Stimulated activated CD4-positive, alpha-beta T cell treated with anti-CD3 and anti-CD28 coated beads, Interleukin-15, amount 100 ng/mL, for 24 hours (primary cell): Measurements from ENCODE around the gene ZNF584.
A peak's percentile ranks its signal among the peaks of the same experiment; 100 is the strongest.
"Not testable (repeated sequence)": the region's sequence is repeated elsewhere in the genome, so short reads cannot be mapped to it uniquely, and the experiment has no call there.

Source experiments
- DNase-seq: peaks from one replicate; pipeline ENCODE4 v3.0.0-alpha.2; 2020

ZNF584 gene

DNA sequence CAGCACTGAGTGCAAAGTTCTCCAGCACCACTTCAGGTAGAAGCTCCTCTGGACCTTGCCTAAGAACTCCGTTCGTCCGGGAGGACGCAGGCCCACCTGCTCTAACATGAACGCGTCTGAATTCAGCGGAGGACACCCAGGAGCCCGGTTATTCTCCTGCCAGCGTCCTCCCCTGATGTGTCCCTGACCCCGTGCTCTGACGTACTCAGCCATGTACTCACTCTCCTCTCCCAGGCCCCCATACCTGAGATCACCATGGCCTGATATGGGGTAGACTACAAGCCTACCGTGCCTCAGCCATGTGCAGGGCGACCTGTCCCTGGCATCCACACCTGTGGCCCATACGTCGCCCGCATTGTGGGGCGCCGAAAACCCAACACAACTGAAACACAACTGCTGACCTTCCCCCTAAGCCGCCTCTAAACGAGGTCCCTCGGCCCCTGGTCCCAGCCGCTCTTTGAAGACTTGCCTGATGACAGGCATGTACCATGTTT is 744 bp upstream of the ZNF584 start:
- no peak for DNase-seq

DNA sequence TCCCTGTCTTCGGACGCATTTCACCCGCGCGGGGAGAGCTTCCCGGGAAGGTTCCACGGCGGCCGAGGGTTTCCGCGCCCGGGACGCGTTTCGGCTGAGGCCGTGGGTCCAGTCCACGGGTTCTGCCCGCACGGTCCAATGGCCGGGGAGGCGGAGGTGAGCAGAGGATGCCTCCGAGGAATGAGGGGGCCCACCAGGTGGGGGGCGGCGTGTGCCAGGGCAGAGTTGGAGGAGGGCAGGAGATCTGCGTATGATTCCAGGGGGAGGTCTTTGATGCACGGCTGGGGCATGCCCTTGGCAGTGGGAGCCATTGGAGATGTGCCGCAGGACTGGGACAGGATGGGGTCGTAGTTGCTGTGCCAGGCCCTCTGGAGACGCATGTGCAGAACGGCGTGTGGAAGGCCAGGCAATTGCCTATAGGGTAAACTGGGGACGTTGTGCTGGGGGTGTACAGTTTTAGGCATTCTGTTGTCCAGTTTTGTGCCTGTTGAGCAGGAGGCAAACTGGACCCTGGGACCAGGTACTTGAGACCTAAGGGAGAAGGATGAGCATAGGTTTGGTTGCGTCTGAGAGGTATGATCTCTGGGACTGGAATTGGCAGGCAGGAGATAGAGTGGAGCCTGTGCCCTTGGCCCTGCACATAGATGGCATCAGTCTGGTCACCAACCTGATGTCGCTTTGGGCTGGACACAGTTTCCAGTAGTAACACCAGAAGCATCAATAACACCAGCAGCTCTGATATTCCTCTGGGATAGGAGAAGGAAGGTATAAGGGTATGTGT is 751 bp downstream of the ZNF584 start:
- DNase-seq = peak; percentile 57

DNA sequence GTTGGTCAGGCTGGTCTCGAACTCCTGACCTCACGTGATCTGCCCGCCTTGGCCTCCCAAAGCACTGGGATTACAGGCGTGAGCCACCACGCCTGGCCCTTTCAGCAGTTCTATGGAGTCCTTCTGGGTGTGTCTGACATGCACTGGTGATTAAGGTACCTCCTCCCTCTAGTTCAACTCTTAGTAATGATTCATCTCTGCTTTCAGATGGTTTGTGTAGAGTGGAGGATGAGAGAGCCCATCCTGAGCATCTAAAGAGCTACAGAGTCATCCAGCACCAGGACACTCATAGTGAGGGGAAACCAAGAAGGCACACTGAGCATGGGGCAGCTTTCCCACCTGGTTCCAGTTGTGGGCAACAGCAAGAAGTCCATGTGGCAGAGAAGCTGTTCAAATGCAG is 8.2 kb downstream of the ZNF584 start:
- DNase-seq = no peak

DNA sequence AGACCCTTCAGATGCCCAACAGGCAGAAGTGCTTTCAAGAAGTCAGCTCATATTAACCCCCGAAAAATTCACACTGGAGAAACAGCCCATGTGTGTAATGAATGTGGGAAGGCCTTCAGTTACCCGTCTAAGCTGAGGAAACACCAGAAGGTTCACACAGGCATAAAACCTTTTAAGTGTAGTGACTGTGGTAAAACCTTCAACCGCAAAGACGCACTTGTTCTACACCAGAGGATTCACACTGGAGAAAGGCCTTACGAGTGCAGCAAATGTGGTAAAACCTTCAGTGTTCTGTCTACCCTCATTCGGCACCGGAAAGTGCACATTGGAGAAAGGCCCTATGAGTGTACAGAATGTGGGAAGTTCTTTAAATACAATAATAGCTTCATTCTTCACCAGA is 8.6 kb downstream of the ZNF584 start:
- no peak for DNase-seq

DNA sequence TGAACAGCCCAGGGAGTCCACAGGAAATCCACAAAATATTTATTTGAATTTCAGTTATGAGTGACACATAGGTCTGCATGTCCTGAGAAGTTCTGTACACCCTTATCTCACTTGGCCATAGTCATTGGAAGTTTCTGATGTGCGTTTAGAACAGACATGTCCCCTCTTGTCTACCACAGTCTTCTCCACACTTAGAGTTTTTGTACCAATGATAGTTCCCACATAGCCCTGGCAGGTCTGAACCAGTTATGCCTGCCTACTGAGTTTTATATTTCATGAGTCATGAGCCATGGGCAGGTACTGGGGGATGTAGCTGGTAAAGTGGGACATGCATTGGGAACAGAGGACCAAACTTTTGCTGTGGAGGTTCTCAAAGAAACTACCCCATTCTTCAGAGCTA is 20.2 kb downstream of the ZNF584 start:
- DNase-seq = no peak

DNA sequence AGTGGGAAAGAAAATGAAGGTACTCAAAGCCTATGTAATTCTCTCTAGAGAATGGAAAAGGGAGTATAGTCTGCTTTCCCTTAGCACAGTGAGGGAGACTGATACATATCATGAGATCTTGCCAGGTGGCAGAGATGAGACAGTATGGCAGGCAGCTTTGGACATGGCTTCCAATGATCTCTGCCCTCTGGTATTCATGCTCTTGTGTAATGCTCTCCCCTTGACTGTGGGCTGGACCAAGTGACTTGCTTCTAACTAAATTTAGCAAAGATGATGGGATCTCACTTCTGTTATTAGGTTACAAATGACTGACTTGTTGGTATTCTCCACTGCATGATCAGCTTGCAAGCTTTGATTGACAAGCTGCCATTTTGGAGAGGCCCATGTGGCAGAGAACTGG is 21.3 kb downstream of the ZNF584 start:
- no peak for DNase-seq

DNA sequence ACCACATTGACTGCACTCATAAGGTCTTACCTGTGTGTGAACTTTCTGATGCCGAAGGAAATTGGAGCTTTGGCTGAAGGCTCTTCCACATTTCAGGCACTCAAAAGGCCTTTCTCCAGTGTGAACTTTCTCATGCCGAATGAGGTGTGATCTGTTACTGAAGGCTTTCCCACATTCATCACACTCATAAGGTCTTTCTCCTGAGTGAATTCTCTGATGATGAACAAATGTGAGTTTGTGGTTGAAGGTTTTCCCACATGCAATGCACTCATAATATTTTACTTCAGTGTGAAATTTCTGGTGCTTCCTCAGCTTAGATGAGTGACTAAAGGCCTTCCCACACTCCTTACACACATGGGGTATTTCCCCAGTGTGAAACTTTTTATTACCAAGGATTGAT is 25.8 kb downstream of the ZNF584 start:
- DNase-seq = no peak

DNA sequence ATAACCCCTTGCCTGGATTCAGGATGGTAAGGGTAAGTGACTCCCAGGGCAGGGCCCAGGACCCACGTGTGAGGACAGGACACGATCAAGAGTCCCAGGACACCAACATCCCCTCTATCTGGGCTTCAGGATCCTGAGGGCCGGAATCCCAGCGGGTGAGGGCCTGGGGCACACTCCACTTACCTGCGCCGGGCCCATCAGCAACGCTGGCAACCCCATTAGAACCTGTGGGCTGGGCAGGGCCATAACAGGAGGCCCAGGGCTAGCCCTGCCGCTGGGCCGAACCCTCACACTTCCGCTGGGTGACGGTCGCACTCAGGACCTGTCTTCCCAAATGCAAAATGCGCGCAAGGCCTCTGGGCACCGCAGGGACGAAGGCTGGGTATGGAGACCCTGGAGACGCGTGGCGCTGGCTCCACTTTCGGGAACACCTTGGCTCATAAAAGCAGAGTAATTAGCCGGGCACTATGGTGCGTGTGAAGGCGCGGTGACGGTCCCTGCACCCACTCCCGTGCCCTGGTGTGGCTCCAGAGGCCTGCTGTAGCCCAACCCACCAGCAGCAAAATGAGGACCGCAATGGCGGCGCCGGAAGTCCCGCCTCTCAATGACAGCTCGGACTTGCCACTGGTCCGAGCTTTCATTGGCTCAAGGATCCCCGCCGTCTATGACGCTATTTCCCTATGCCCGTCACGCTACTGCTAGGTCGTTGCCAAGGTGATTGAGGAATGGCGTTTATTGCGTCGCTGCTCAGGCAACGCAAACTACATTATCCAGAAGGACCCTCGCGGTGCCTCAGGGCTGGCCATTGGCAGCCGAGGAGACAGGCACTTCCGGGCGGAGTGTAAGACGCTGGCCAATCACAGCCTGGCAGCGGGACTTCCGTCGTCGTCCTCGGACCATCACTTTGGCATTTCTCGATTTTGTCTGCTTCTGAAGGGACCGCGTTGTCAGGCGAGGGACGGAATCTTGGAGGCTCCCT is 31.4 kb downstream of the ZNF584 start, which contains the start of gene ZNF132:
Gene ZNF132, minus strand, starts transcription at position 578 of the 979 bp plus-strand sequence. Its CDS starts 332 bp downstream, at position 246.
- peak; percentile 96 for DNase-seq

DNA sequence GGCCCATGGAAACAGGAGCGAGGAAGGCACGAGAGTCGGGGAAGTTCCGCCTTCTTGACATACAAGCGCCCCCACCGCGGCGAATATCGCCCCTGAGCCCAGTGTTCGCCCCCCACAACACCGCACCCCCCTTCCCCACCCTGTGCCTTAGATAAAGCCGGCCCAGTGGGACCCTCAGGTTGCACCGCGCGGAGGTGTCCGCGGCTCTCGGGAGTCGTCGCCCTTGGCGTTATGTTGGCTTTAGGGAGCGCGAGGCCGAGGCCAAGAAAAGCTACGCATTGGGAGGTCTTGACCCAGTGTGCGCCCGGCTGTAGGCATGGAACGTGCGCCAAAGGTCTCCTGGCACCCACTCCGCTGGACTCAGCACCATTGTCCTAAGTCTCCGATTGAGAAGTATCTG is 32.1 kb downstream of the ZNF584 start:
- DNase-seq = no peak

DNA sequence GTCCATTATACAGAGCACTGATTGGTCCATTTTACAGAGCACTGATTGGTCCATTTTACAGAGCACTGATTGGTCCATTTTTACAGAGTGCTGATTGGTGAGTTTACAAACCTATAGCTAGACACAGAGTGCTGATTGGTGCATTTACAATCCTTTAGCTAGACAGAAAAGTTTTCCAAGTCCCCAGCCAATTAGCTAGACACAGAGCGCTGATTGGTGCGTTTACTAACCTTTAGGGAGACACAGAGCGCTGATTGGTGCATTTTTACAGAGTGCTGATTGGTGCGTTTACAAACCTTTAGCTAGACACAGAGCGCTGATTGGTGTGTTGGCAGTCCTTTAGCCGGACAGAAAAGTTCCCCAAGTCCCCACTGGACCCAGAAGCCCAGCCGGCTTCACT is 34.5 kb downstream of the ZNF584 start:
- DNase-seq = not testable (repeated sequence)

DNA sequence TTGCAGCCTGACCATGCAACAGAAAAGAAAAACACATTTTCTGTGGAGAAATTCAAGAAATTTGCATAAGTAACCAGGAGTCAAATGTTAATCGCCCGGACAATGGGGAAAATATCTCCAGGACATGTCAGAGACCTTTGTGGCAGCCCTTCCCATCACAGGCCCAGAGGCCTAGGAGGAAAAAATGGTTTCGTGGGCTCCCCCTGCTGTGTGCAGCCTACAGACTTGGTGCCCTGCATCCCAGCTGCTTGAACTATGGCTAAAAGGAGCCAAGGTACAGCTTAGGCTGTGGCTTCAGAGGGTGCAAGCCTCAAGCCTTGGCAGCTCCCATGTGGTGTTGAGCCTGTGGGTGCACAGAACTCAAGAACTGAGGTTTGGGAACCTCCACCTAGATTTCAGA is 40.4 kb downstream of the ZNF584 start:
- DNase-seq = not testable (repeated sequence)

DNA sequence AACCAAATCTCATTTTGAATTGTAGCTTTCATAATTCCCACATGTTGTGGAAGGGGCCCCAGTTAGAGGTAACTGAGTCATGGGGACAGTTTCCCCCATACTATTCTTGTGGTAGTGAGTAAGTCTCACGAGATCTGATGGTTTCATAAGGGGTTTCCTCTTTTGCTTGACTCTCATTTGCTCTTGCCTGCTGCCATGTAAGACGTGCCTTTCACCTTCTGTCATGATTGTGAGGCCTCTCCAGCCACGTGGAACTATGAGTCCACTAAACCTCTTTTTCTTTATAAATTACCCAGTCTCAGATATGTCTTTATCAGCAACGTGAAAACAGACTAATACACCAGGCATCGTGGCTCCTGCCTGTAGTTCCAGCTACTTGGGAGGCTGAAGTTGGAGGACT is 41.5 kb downstream of the ZNF584 start:
- DNase-seq = not testable (repeated sequence)

DNA sequence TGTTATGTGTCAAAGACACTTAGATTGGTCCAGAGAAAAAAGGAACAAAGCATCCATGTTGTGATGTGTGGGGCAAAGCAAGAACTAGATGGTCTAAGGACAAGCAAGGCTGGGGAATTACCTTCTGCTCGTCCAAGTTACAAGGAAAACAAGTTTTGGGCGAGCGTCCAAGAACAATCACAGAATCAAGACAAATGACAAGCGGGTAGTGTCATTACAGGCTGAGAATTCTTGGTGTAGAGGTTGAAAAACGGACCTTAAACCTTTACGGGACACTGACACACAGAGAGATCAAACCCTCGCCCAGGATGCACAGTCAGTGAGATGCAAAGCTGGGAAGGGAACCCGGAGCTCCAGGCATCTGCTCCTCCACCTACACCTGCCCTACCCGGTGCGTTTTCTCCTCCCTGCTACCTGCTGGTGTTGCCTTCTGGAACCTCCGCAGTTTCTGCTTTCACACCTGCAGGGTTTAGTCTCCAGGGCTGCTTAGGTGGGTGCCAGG is 42.5 kb downstream of the ZNF584 start:
- no peak for DNase-seq

DNA sequence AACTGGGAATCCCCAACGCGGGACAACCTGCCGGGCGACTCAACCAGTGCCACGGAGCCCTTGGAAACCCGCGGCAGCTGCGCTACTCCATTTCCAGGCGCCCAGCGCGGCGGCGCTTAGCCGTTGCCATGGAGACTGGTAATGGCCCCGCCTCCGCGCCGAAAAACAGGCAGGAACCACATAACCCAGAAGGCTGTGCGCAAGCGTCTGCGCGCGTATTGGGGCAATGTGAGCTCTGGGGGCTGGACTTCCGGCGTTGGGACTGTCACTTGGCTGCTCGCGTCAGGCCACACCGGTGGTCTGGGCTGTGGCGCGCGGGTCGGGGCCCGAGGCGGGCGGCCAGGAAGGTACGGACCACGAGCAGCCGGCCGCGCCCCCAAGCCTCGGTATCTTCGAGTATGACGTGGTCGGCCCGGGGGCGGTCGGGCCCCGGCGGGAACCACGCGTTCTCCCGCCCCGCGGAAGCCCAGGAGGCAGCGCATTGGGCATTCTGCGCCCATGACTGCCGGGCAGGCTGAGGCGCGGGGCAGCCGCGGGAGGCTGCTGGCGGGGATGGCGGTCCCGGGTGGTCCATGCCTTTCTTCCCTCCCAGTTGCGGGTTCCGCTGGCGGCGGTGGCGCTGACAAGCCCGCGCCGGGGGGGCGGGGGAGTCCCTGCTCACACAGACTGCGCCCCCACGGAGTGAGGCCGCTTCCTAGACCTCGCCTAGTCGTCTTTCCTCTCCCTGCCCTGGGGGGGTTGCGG is 43.1 kb downstream of the ZNF584 start, which contains the start of gene ZNF324B:
Gene ZNF324B, plus strand, starts transcription at position 265 of the 744 bp plus-strand sequence. CDS start 2,080 bp downstream, outside the sequence.
- DNase-seq = peak; percentile 98

DNA sequence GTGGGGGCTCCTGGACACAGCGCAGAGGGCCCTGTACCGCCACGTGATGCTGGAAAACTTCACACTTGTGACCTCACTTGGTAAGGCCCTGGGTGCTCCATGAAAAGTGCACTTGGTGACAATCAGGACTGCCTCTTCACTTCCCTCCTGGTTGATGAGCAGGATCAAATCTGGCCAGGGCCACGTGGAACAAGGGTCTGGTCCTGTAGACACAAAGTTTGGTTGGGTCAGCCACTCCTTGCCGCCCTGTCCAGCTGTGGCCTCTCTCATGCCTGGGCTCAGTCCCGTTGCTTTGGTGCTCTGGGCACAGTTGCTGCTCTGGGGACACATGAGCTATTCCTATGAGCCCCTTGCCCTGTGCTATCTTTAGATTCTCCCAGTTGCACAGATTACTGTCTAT is 45.3 kb downstream of the ZNF584 start:
- no peak for DNase-seq

DNA sequence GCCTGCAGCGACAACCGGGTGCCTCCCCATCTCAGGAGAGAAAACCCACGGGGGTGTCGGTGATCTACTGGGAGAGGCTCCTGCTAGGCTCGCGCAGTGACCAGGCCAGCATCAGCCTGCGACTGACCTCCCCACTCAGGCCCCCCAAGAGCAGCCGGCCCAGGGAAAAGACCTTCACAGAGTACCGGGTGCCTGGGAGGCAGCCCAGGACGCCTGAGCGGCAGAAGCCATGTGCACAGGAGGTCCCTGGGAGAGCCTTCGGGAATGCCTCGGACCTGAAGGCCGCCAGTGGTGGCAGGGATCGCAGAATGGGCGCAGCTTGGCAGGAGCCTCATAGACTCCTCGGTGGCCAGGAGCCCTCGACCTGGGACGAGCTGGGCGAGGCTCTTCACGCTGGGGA is 46.9 kb downstream of the ZNF584 start:
- DNase-seq = no peak

DNA sequence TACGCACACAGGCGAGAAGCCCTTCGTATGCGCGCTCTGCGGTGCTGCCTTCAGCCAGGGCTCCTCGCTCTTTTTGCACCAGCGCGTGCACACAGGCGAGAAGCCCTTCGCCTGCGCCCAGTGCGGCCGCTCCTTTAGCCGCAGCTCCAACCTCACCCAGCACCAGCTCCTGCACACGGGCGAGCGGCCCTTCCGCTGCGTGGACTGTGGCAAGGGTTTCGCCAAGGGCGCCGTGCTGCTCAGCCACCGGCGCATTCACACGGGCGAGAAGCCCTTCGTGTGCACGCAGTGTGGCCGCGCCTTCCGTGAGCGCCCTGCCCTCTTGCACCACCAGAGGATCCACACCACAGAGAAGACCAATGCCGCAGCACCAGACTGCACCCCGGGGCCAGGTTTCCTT is 47.7 kb downstream of the ZNF584 start:
- DNase-seq = no peak

DNA sequence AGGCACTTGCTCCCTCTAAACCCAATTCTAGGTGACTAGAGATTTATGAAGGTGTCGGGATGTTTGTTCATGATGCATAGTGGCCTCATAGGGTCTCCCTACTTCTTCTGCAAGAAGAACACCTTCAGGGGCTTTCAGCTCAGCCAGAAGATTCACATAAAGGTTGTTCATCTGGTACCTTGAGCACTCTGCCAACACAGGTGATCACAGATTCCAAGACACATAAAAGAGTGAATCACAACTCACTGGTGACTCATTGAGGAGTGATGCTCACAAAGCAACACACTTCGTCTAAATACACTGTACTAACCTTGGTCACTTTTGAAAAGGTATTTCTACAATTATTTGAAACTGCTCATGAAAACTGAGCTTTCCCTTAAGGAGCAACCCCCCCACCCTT is 51.6 kb downstream of the ZNF584 start:
- no peak for DNase-seq

DNA sequence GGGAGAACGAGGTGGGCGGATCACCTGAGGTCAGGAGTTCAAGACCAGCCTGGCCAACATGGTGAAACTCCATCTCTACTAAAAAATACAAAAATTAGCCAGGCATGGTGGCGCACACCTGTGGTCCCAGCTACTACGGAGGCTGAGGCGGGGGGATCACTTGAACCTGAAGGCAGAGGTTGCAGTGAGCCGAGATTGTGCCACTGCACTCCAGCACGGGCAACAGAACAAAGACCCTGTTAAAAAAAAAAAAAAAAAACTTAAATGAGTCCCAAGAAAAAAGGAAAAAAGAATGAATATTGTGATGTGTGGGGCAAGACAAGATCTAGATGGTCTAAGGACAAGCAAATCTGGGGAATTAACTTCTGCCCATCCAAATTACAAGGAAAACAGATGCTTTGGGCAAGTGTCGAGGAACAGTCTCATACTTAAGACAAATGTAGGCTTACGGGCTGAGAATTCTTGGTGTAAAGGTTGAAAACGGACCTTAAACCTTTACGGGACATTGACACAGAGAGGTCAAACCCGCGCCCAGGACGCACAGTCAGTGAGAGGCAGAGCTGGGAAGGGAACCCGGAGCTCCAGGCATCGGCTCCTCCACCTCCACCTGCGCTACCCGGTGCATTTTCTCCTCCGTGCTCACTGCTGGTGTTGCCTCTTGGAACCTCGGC is 57.8 kb downstream of the ZNF584 start:
- DNase-seq = no peak

DNA sequence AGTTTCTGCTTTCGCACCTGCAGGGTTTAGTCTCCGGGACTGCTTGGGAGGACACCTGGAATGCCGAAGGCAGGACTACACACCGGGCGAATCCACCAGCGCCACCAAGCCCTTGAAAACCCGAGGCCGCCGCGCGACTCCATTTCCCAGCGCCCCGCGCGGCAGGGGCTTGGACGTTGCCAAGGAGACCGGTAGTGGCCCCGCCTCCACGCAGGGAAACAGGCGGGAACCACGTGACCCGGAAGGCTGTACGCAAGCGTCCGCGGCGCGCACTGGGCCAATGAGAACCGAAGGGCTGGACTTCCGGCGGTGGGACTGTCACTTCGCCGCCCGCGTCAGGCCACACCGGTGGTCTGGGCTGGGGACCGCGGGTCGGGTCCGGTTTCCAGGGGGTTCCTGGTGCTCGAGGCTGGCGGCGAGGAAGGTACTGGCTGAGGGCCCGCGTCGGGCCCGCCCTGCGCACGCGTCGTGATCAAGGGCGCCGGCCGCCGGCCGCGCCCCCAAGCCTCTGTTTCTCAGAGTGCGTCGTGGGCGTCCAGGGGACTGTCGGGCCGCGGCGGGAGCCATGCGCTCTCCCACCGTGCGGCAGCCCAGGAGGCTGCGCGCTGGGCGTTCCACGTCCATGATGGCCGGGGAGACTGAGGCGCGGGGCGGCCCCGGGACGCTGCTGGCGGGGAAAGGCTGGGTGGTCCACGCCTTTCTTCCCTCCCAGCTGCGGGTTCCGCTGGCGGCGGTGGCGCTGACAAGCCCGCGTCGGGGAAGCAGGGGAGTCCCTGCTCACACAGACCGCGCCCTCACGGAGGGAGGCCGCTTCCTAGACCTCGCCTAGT is 58.5 kb downstream of the ZNF584 start, which contains the start of gene ZNF324:
Gene ZNF324, plus strand, starts transcription at position 321 of the 830 bp plus-strand sequence. CDS start 2,106 bp downstream, outside the sequence.
- DNase-seq = peak; percentile 99
